ENCODE results near the gene KRT16.

- TF ChIP-seq CTCF (IDR thresholded peaks at IDR 0.05), result no peak
- TF ChIP-seq POLR2A (IDR thresholded peaks at IDR 0.05), result no peak
Measured at GRCh38 chr17:41578538-41578937, 34.0 kb downstream of the KRT16 start.
